Esophagus mucosa (tissue), 1 donor: ENCODE measurements around the gene TBC1D24. TPM values are rescaled to one million over a fixed set of nuclear protein-coding genes. Genes with fewer than 3 reads are reported as not detected.
"Not testable (repeated sequence)": the region's sequence is repeated elsewhere in the genome, so short reads cannot be mapped to it uniquely, and the experiment has no call there.

Experiments
- ATAC-seq: fragments of 200-7000 bp; cut with Tn5 transposase; one replicate; pipeline ENCODE4 v1.9.1; 2020
- total RNA-seq: library from RNA; stranded (reverse); gene quantifications from one replicate; pipeline ENCODE4 v1.2.4, GENCODE V29; 2023
- donor health status: DM: yes; HTN: yes; CAD: no.

Gene TBC1D24
- total RNA-seq, 1 donor from 2014 or later, result 2.0 TPM

- ATAC-seq, result no peak
These were observed 44.1 kb downstream of the TBC1D24 start for GRCh38 chr16:2518823-2519710.

- peak; percentile 0 for ATAC-seq
These were observed 44.8 kb downstream of the TBC1D24 start for GRCh38 chr16:2519711-2520080.

DNA sequence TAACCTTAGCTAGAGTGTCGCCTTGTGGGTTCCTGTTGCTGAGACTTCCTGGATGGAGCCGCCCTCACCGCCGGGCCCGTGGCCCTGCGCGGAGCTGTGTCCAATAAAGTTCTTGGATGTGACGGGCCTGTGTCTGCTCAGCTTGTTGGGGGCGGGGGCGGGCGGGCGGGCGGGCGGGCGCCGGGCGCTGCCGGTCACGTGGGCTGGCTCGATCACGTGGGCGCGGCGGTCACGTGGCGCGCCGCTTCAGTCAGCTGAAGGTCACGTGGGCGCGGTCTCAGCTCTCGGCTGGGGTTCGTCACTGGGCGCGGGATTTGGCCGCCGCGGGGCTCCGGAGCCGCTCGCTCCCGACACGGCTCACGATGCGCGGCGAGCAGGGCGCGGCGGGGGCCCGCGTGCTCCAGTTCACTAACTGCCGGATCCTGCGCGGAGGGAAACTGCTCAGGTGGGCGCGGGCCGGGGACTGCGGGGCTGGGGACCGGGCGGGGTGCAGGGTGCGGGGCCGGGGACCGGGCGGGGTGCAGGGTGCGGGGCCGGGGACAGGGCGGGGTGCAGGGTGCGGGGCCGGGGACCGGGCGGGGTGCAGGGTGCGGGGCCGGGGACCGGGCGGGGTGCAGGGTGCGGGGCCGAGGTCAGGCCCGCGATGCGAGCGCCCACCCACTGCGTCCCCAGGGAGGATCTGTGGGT, 45.3 kb downstream of the TBC1D24 start, which contains the start of gene AMDHD2:
AMDHD2 (plus strand) TSS at position 275 of the 687 bp plus-strand sequence; CDS start at position 363, 88 bp downstream.
- peak; percentile 60 for ATAC-seq

- ATAC-seq, result peak; percentile 74
These were observed 46.0 kb downstream of the TBC1D24 start for GRCh38 chr16:2520784-2521531.

DNA sequence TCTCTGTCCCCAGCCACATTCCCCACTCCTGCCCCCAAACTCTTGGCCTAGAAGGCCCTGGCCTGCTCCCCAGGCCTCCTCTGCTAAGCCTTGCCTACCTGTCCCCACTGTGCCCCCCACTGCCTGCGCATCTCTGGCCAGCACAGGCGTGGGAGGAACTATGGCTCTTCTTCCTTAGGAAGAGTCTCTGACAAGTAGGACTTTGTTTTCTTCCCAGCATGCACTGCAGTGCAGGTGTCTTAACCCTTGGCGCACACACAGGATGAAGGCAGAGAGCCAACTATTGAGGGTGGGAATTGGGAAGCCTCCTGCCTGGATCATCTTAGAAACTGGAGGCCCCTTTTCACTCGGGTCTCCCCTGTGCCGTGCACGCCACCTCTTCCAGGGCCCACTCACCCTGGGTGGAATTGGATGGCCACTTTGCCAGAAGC, 48.9 kb downstream of the TBC1D24 start:
- ATAC-seq, result no peak

DNA sequence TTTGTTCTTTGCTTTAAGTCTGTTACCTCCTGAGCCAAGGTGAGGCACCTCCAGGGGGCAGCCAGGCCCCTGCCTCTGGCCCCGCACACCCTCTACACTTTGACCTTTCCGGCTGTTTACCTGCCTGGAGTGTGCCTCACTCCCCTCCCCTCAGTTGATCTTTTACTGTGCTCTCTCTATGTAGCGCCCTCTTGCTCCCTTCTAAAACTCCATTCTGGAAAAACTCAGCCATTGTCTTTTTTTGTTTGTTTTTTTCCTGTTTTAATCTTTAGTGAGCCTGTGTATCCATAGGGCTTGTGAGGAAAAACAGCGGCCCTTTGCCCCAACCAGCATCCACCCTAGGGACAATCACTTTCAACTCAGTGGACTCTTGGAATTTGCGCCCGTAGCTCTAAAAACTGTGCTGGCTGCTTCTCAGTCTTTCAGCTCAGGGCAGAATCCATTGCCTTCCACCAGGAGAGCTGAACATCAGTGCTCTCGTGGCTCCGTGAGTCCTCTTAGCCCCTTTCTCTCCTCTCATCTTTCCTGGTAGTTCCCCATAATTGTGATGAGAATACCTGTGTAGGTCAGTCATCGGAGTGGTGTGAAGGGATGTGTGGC, 49.5 kb downstream of the TBC1D24 start:
- no peak for ATAC-seq

DNA sequence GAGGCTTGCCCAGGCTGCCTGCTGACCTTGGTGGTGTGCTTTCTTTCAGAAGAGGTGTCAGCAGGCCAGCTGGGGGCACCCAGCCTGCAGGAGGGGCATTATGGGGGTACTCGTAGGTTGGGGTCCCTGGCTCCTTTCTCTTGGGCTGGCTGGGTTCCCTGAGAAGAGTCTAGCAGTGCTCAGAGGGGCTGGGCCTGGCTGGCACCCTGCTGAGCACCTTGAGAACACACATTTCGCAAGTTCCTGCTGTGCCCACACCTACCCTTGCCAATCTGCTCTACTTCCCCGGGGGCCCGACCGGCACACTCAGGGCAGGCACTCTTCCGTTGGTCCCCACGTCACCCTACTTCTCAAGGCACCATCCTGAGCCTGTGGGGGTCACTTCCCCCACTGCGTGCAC, 51.2 kb downstream of the TBC1D24 start:
- no peak for ATAC-seq

GRCh38 chr16:2527071-2527783, 52.3 kb downstream of the TBC1D24 start:
- no peak for ATAC-seq

GRCh38 chr16:2527784-2528100, 52.8 kb downstream of the TBC1D24 start:
- no peak for ATAC-seq

- no peak for ATAC-seq
These were observed 53.5 kb downstream of the TBC1D24 start for GRCh38 chr16:2528161-2529060.

DNA sequence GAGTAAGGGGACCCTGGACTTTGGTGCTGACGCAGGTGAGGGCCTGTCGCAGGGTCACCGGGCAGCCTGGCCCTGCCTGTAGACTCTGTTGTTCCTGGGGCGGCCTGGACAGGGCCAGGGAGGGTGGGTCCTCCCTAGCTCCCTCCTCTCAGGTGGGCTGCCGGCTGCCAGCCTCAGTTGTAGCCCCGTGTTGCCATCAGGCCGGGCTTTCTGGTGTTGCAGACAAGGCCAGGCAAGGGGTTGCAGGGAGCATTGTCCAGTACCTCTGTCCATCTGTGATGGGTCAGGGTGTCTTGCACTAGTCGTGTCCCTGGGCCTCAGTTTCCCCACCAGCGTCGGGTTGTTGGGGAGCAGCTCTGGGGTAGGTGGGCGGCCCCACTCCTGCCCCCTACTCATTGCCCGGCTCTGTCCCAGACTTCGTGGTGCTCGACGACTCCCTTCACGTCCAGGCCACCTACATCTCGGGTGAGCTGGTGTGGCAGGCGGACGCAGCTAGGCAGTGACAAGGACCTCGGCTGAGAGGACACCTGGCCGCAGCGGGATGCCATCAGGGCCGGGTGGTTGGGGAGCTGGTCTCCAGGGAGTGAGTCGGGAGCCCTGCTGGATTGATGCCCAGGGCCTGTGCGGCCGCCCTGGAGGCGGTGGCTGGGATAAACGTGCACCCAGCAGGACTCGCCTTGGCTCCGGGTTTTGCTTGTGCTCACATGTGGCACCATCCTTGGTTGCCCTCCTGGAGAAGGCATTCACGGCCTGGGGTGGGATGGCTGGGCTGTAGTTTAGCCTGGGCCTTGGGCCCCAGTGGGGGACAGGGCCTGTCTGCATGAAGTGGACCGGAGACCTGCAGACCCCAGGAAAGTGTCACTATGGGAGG, 54.4 kb downstream of the TBC1D24 start:
- ATAC-seq, result no peak

DNA sequence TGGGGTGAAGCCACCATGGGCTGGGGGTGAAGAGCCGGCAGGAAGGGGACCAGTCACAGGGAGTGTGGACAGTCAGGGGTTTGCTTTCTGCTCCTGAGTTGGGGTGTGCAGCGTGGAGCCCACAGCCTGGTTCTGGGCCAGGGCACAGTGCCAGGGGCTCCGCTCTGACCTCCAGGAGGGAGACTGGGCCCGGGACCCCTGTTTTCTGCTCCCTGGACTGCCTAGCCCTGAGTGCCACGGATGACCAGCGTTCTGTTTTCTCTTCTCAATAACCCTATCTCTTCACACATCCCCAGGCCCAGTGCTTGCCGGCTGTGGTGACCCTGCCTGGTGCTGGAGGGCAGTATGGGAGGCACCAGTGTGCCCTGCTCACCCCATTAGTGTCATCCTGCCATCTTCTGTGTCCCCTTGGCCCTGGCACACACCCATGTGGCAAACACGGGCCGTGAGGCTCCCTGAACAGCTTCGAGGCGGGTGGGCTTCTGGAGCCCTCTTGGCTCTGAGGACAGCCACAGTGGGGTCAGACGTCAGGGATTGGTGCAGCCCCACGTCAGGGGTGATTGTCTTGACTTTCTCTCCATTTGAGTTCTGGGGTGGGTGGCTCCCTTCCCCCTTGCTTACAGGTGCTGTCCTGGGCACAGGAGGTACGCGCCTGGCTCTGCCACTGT, 55.2 kb downstream of the TBC1D24 start:
- ATAC-seq, result no peak

GRCh38 chr16:2530629-2531318, 55.8 kb downstream of the TBC1D24 start:
- no peak for ATAC-seq

DNA sequence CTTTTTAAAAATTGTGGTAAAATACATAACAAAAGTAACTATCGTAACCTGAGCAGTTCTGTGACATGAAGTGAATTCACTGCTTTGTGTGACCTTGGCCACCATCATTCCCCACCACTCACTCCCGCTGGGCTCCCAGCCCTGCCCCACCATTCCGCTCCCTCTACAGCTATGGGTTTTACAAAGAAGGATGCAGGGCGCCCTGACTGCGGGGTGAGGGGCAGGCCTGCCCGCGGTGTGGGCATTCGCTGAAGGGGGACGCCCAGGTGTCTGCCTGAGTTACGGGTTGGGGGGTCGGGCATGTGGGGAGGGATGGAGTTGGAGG, 56.4 kb downstream of the TBC1D24 start, which contains the start of gene CEMP1:
CEMP1 (minus strand) TSS at position 38 of the 325 bp plus-strand sequence. CDS start 335 bp downstream, outside the sequence.
- peak; percentile 2 for ATAC-seq

DNA sequence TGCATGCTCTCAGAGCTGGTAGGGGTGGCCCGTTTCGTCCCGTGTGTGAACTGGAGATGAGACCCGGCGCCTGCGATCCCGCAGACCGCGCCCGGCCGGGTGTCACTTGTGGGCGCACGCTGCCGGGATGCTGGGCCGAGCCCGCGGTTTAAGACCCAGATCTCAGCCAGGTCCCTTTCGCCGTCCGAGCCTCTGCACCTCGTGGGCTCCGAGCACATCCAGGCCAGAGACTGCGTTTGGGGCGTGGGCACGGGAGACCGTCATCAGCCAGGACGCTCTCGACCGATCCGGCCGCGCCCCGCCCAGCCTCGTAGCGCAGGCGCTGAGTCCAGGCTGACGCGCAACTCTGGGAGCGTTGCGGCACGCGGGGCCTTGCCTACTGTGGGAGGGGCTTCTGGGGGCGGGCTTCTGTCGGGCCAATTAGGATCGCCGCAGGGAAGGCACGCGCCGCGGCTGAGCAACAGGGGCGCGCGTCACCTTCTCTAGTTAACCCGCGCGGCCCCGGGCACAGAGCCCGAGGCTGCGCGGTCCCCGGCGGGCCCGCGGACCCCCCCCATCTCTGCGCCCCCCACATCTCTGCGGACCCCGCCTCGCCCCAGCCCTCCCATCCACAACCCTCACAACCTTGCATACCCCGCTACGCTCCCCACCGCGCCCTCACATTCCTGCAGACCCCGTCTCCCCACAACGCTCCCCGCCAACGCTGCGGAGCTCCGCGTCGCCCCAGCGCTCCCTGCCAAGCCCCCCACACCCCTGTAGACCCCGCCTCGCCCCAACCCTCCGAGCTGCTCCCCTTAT, 57.0 kb downstream of the TBC1D24 start:
- peak; percentile 92 for ATAC-seq

DNA sequence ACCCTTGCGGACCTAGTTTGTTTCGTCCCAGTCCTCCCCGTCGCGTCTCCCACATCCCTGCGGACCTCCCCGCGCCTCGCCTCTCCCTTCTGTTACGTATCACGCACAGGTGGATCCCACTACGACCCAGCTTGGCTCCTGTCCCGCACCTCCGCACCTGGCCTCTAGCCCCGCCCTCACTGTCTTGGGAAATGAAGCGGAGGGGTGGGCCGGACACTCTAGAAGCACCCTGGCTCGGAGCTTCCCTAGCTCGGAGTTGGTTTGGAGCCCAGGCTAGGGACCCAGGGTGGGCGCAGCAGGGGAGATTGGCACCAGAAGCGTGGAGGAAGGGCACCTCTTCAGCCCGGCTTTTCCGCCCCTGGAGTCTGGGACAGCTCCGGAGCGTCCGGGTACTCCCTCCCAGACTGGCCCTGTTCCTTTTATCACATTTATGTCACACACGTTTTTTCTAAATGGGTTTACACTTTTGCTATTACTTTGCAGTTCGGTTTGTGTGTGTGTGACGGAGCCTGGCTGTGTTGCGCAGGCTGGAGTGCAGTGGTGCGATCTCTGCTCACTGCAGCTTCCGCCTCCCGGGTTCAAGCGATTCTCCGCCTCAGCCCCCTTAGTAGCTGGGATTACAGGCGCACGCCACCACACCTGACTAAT, 57.7 kb downstream of the TBC1D24 start:
- ATAC-seq, result peak; percentile 43

DNA sequence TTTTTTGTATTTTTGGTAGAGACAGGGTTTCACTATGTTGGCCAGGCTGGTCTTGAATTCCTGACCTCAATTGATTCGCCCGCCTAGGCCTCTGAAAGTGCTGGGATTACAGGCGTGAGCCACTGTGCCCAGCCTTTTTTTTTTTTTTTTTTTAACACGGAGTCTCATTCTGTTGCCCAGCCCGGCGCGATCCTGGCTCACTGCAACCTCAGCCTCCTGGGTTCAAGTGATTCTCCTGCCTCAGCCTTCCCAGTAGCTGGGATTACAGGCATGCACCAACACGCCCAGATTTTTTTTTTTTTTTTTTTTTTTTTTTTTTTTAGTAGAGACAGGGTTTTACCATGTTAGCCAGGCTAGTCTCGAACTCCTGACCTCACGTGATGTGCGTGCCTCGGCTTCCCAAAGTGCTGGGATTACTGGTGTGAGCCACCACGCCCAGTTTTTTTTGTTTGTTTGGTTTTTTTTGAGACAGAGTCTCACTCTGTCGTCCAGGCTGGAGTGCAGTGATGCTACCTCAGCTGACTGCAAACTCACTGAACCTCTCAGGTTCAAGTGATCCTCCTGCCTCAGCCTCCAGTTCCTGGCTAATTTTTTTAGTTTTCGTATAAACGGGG, 58.3 kb downstream of the TBC1D24 start:
- not testable (repeated sequence) for ATAC-seq
